ENCODE data around the gene LIX1. TPM values are rescaled to one million over a fixed set of nuclear protein-coding genes. Genes with fewer than 3 reads are reported as not detected.

LIX1 gene
- polyA plus RNA-seq, 1 donor from 2014 or later: 1.9 TPM

- H3K27ac ChIP-seq (ENCODE audit: low read length): no peak overlapping the region
- H2AFZ ChIP-seq (ENCODE audit: low read depth, low read length): no peak overlapping the region
- H3F3A ChIP-seq (ENCODE audit: insufficient read depth, low read length, poor library complexity, severe bottlenecking): no peaks in the 10 kb centered on the region
- no peak for TF ChIP-seq EZH2 (IDR thresholded peaks at IDR 0.05; ENCODE audit: borderline replicate concordance, insufficient read depth, low read length, poor library complexity, severe bottlenecking)
- TF ChIP-seq MXI1 (conservative IDR thresholded peaks at IDR 0.05; ENCODE audit: poor library complexity, severe bottlenecking): no peak
- no peak for TF ChIP-seq TAF1 (IDR thresholded peaks at IDR 0.05; ENCODE audit: low read depth)
- no peak for TF ChIP-seq CTCF (IDR thresholded peaks at IDR 0.05; ENCODE audit: poor library complexity, severe bottlenecking)
- no peak for TF ChIP-seq RAD21 (conservative IDR thresholded peaks at IDR 0.05)
- no peak for TF ChIP-seq SMC3 (conservative IDR thresholded peaks at IDR 0.05; ENCODE audit: poor library complexity)
- TF ChIP-seq POLR2AphosphoS5 (IDR thresholded peaks at IDR 0.05): no peak
- no peak for TF ChIP-seq EP300 (conservative IDR thresholded peaks at IDR 0.05; ENCODE audit: poor library complexity, severe bottlenecking)
- no peak for TF ChIP-seq REST (IDR thresholded peaks at IDR 0.05; ENCODE audit: borderline replicate concordance)
- H3K4me2 ChIP-seq (ENCODE audit: low read length): no peak overlapping the region
- no peaks in the 10 kb centered on the region for H3K9me3 ChIP-seq (ENCODE audit: low read length)
- no peak overlapping the region for H3K4me3 ChIP-seq (ENCODE audit: low read length)
- H3K9me2 ChIP-seq (ENCODE audit: insufficient read depth, low read length): no peaks in the 10 kb centered on the region
- no peak overlapping the region for H3K9ac ChIP-seq (ENCODE audit: low read length)
- no peaks in the 10 kb centered on the region for H3K27me3 ChIP-seq (ENCODE audit: insufficient read depth, low read depth, low read length)
- no peaks in the 10 kb centered on the region for H3K36me3 ChIP-seq (ENCODE audit: insufficient read depth, low read length)
- no peaks in the 10 kb centered on the region for H4K20me1 ChIP-seq (ENCODE audit: insufficient read depth)
- no peaks in the 10 kb centered on the region for H3K79me2 ChIP-seq (replicated peaks; ENCODE audit: insufficient read depth, low read length)
Observed at GRCh38 chr5:97105501-97106215, 36.8 kb downstream of the LIX1 start.

- Histone ChIP-seq H3F3A (ENCODE audit: insufficient read depth, low read length, poor library complexity, severe bottlenecking) (no peaks in the 10 kb centered on the region), H3K4me3 (ENCODE audit: low read length) (no peak overlapping the region), H3K27me3 (ENCODE audit: insufficient read depth, low read depth, low read length) (no peaks in the 10 kb centered on the region), H3K9ac (ENCODE audit: low read length) (no peak overlapping the region), H2AFZ (ENCODE audit: low read depth, low read length) (no peak overlapping the region), H3K79me2 (replicated peaks; ENCODE audit: insufficient read depth, low read length) (no peaks in the 10 kb centered on the region), H3K36me3 (ENCODE audit: insufficient read depth, low read length) (no peaks in the 10 kb centered on the region), H3K27ac (ENCODE audit: low read length) (no peak overlapping the region), H3K4me2 (ENCODE audit: low read length) (no peak overlapping the region), H3K9me3 (ENCODE audit: low read length) (no peaks in the 10 kb centered on the region), H4K20me1 (ENCODE audit: insufficient read depth) (no peaks in the 10 kb centered on the region), H3K9me2 (ENCODE audit: insufficient read depth, low read length) (no peaks in the 10 kb centered on the region)
- TF ChIP-seq REST (IDR thresholded peaks at IDR 0.05; ENCODE audit: borderline replicate concordance) (no peak), EP300 (conservative IDR thresholded peaks at IDR 0.05; ENCODE audit: poor library complexity, severe bottlenecking) (no peak), SMC3 (conservative IDR thresholded peaks at IDR 0.05; ENCODE audit: poor library complexity) (no peak), EZH2 (IDR thresholded peaks at IDR 0.05; ENCODE audit: borderline replicate concordance, insufficient read depth, low read length, poor library complexity, severe bottlenecking) (no peak), CTCF (IDR thresholded peaks at IDR 0.05; ENCODE audit: poor library complexity, severe bottlenecking) (no peak), MXI1 (conservative IDR thresholded peaks at IDR 0.05; ENCODE audit: poor library complexity, severe bottlenecking) (no peak), POLR2AphosphoS5 (IDR thresholded peaks at IDR 0.05) (no peak), RAD21 (conservative IDR thresholded peaks at IDR 0.05) (no peak), TAF1 (IDR thresholded peaks at IDR 0.05; ENCODE audit: low read depth) (no peak)
Observed at GRCh38 chr5:97102010-97102470, 40.4 kb downstream of the LIX1 start.

All from neural cell (in vitro differentiated cells).